Endothelial cell of umbilical vein (primary cell): ENCODE measurements around the gene COQ8A. TPM values are rescaled to one million over a fixed set of nuclear protein-coding genes. Genes with fewer than 3 reads are reported as not detected.

Source experiments
- BruUV-seq: library from RNA; stranded (reverse); fragments of 400-500 nt; replicated peaks from 2 replicates; lab custom pipeline; 2021; lab: Mats Ljungman, UMichigan
- CTCF ChIA-PET: fragments of 300-600, 350-600 bp; sonication (Branson Sonifier 250); formaldehyde crosslinking; loops from one replicate; lab custom pipeline; 2021; ENCODE audit warnings: antibody characterized with exemption, inconsistent platforms; lab: Charles Lee
- POLR2A ChIA-PET: fragments of 300-600, 350-600 bp; sonication (Branson Sonifier 250); formaldehyde crosslinking; loops from one replicate; lab custom pipeline; 2021; ENCODE audit warnings: antibody characterized with exemption, inconsistent platforms; lab: Charles Lee
- DNase-seq: peaks from one replicate; pipeline ENCODE4 v3.0.0-alpha.2; 2011; ENCODE audit warnings: low read depth, low spot score
- FAIRE-seq: peaks from 2 replicates; lab custom pipeline; 2011; peaks lifted over from hg19 to GRCh38; lab: Jason Lieb, UNC
- H2AFZ ChIP-seq: 2 replicates; pipeline ENCODE4 v1.6.0; 2012; ENCODE audit warnings: low read depth, low read length, control low read depth, inconsistent platforms
- H3K27ac ChIP-seq: 2 replicates; pipeline ENCODE4 v1.5.1; 2011; ENCODE audit warnings: low read depth, mild to moderate bottlenecking, control low read depth, low read length, moderate library complexity; ENCODE audit not compliant: insufficient read depth
- H3K27me3 ChIP-seq, 2 experiments: 2 replicates each; pipeline versions ENCODE4 v1.6.0 to v1.6.1; 2011; ENCODE audit warnings: low read length in 2 of 2, mixed read lengths in 1 of 2; ENCODE audit not compliant: control insufficient read depth in 2 of 2, insufficient read depth in 2 of 2
- H3K36me3 ChIP-seq, 2 experiments: 2 replicates in 1 of 2; 3 replicates in 1 of 2; pipeline ENCODE4 v1.5.1; 2011; ENCODE audit warnings: low read length in 2 of 2, mild to moderate bottlenecking in 1 of 2, moderate library complexity in 1 of 2; ENCODE audit not compliant: control insufficient read depth in 2 of 2, insufficient read depth in 2 of 2; ENCODE audit errors: extremely low read depth in 1 of 2
- H3K4me1 ChIP-seq: 3 replicates; pipeline ENCODE4 v1.5.1; 2011; ENCODE audit warnings: mild to moderate bottlenecking, low read length; ENCODE audit not compliant: control insufficient read depth, insufficient read depth; ENCODE audit errors: extremely low read depth
- H3K4me2 ChIP-seq: 2 replicates; pipeline ENCODE4 v1.6.1; 2011; ENCODE audit warnings: low read length, control low read depth, mixed read lengths; ENCODE audit not compliant: insufficient read depth
- H3K4me3 ChIP-seq, 3 experiments: fragments of 200-600 bp in 1 of 3; sonication (generic), shearing (Covaris generic) in 1 of 3; replicated peaks in 1 of 3; 2 replicates each; pipeline ENCODE4 v1.5.1; 2011 to 2016; ENCODE audit warnings: control low read depth in 3 of 3, low read length in 3 of 3, mild to moderate bottlenecking in 2 of 3, inconsistent platforms in 1 of 3, low read depth in 1 of 3, moderate library complexity in 1 of 3; ENCODE audit not compliant: insufficient read depth in 1 of 3
- H3K79me2 ChIP-seq: 2 replicates; pipeline ENCODE4 v1.6.0; 2012; ENCODE audit warnings: low read length, inconsistent platforms; ENCODE audit not compliant: control insufficient read depth, insufficient read depth
- H3K9ac ChIP-seq: replicated peaks from 2 replicates; pipeline ENCODE3; 2011; ENCODE audit warnings: low read length, control low read depth; ENCODE audit not compliant: insufficient read depth; ENCODE audit errors: extremely low read depth
- H3K9me1 ChIP-seq: replicated peaks from 3 replicates; pipeline ENCODE4 v1.6.0; 2011; ENCODE audit warnings: mild to moderate bottlenecking, low read length; ENCODE audit not compliant: control insufficient read depth, insufficient read depth; ENCODE audit errors: extremely low read depth
- H3K9me3 ChIP-seq: replicated peaks from 2 replicates; pipeline ENCODE4 v1.5.1; 2012; ENCODE audit warnings: low read length, inconsistent platforms; ENCODE audit not compliant: control insufficient read depth, insufficient read depth
- H4K20me1 ChIP-seq: replicated peaks from 2 replicates; pipeline ENCODE3; 2011; ENCODE audit warnings: mild to moderate bottlenecking, low read length; ENCODE audit not compliant: control insufficient read depth, insufficient read depth; ENCODE audit errors: extremely low read depth
- CTCF ChIP-seq, 2 donors: IDR thresholded peaks; 1 replicate in 1 of 2; 2 replicates in 1 of 2; pipeline ENCODE4 v1.5.1; 2011; ENCODE audit warnings: low read length in 2 of 2, mild to moderate bottlenecking in 2 of 2, moderate library complexity in 2 of 2, control low read depth in 1 of 2, inconsistent platforms in 1 of 2, low read depth in 1 of 2; ENCODE audit not compliant: insufficient read depth in 1 of 2; ENCODE audit errors: extremely low read depth in 1 of 2
- EZH2 ChIP-seq: IDR thresholded peaks from 2 replicates; pipeline ENCODE4 v1.6.1; 2012; ENCODE audit warnings: borderline replicate concordance, low read depth, mild to moderate bottlenecking, moderate library complexity, low read length, inconsistent platforms; ENCODE audit not compliant: severe bottlenecking
- FOS ChIP-seq: IDR thresholded peaks from 2 replicates; pipeline ENCODE4 v1.6.1; 2011; ENCODE audit warnings: mild to moderate bottlenecking, low read length, moderate library complexity, borderline replicate concordance; ENCODE audit not compliant: insufficient read depth
- GATA2 ChIP-seq: IDR thresholded peaks from 2 replicates; pipeline ENCODE4 v1.7.0; 2011; ENCODE audit warnings: low read depth, mild to moderate bottlenecking, moderate library complexity, mixed read lengths, low read length; ENCODE audit not compliant: insufficient read length, insufficient read depth
- JUN ChIP-seq: IDR thresholded peaks from 2 replicates; pipeline ENCODE4 v1.6.1; 2011; ENCODE audit warnings: borderline replicate concordance, low read depth; ENCODE audit not compliant: insufficient read length, insufficient read depth
- MAX ChIP-seq: IDR thresholded peaks from 2 replicates; pipeline ENCODE4 v1.6.1; 2011; ENCODE audit not compliant: insufficient read depth, insufficient read length
- MYC ChIP-seq: IDR thresholded peaks from one replicate; pipeline ENCODE4 v1.6.1; 2011; ENCODE audit warnings: mild to moderate bottlenecking, low read depth, low read length
- POLR2A ChIP-seq: IDR thresholded peaks from 2 replicates; pipeline ENCODE4 v1.6.1; 2012; ENCODE audit warnings: low read depth, mild to moderate bottlenecking, control low read depth, low read length
- POLR2AphosphoS5 ChIP-seq: IDR thresholded peaks from 2 replicates; pipeline ENCODE4 v1.6.1; 2012; ENCODE audit warnings: low read depth, mild to moderate bottlenecking, control low read depth, low read length, moderate library complexity; ENCODE audit not compliant: insufficient read depth
- dilution Hi-C: fragments of 300-500 bp; cut with MboI; formaldehyde crosslinking; loops from one replicate; pipeline ENCODE4 v1.15.0; 2019; ENCODE audit warnings: low sequenced_read_pairs; ENCODE audit not compliant: extremely low pct_ligation_motif_present
- intact Hi-C: fragments of 100-400 bp; cut with micrococcal nuclease; formaldehyde crosslinking; loops from one replicate; pipeline ENCODE4 v1.10.0; 2022
- polyA plus RNA-seq, 4 experiments: library from polyadenylated mRNA; depleted of rRNA in 3 of 4; stranded (reverse) in 3 of 4; unstranded in 1 of 4; fragments of >200 nt; gene quantifications; 2 replicates each; pipeline versions ENCODE4 v1.2.1 to v1.2.3, GENCODE V29; 2011 to 2012; ENCODE audit warnings: missing spikeins in 1 of 4
- total RNA-seq: library from RNA; stranded (reverse); gene quantifications from 2 replicates; pipeline ENCODE4 v1.2.3, GENCODE V29; 2021

The COQ8A gene
- total and polyA plus RNA-seq, 2 donors (not counting 3 experiments of a cell fraction or from before 2014, with no cell fraction given) = 6.8 to 9.4 TPM

- no peak overlapping the region for H3K27ac ChIP-seq
- no peak overlapping the region for H3K9ac ChIP-seq
- H3K9me3 ChIP-seq = no peaks in the 10 kb centered on the region
- TF ChIP-seq CTCF (IDR thresholded peaks at IDR 0.05; ENCODE audit: extremely low read depth in 1 of 2, insufficient read depth in 1 of 2, low read depth in 1 of 2, low read length in 2 of 2) = no peak
- H3K9me1 ChIP-seq = no peaks in the 10 kb centered on the region
- H2AFZ ChIP-seq = no peak overlapping the region
- dilution Hi-C loops (no loop called here), intact Hi-C loops (loop anchor here (10.0 kb wide), 1 partner anchor 218 kb away; no protein-coding TSS in a partner anchor)
- BruUV-seq = no TSS peak
- H3K4me2 ChIP-seq = no peak overlapping the region
- FAIRE-seq (no peak), DNase-seq (no peak)
- H3K36me3 ChIP-seq = no peaks in the 10 kb centered on the region
- CTCF ChIA-PET = interaction anchor here (2.7 kb wide), 1 partner anchor 531 kb away, joined by 7 read pairs; no protein-coding TSS in a partner anchor
- H3K4me1 ChIP-seq = no peaks in the 10 kb centered on the region
- POLR2A ChIA-PET = no interaction called here
- H3K4me3 ChIP-seq = no peak overlapping the region
- no peaks in the 10 kb centered on the region for H3K27me3 ChIP-seq
- H4K20me1 ChIP-seq = no peaks in the 10 kb centered on the region
- H3K79me2 ChIP-seq = no peaks in the 10 kb centered on the region
Observed at GRCh38 chr1:226916497-226916896, 23.6 kb upstream of the COQ8A start.

- no peak for TF ChIP-seq MAX
- no peak for TF ChIP-seq EZH2
- TF ChIP-seq POLR2A = no peak
- no peak for TF ChIP-seq POLR2AphosphoS5
- TF ChIP-seq CTCF (IDR thresholded peaks at IDR 0.05; ENCODE audit: extremely low read depth in 1 of 2, insufficient read depth in 1 of 2, low read depth in 1 of 2, low read length in 2 of 2) = no peak
- no peak for TF ChIP-seq FOS
- TF ChIP-seq GATA2 = no peak
- no peak for TF ChIP-seq JUN
- TF ChIP-seq MYC = no peak
- Histone ChIP-seq H4K20me1 (no peaks in the 10 kb centered on the region), H3K9ac (no peak overlapping the region), H3K9me1 (no peaks in the 10 kb centered on the region), H3K36me3 (no peaks in the 10 kb centered on the region), H3K79me2 (no peaks in the 10 kb centered on the region), H3K4me1 (no peaks in the 10 kb centered on the region), H3K27ac (no peak overlapping the region), H3K9me3 (no peaks in the 10 kb centered on the region), H3K4me2 (no peak overlapping the region), H3K27me3 (no peaks in the 10 kb centered on the region), H2AFZ (no peak overlapping the region), H3K4me3 (no peak overlapping the region)
- intact Hi-C loops (loop anchor here (10.0 kb wide), 1 partner anchor 215 kb away; no protein-coding TSS in a partner anchor), dilution Hi-C loops (no loop called here)
- DNase-seq (no peak), FAIRE-seq (no peak)
- no TSS peak for BruUV-seq
- CTCF ChIA-PET = interaction anchor here (0.8 to 1.7 kb wide), 2 partner anchors 12 to 293 kb away, joined by 3 to 5 read pairs; no protein-coding TSS in a partner anchor
- POLR2A ChIA-PET = no interaction called here
Observed at GRCh38 chr1:226919587-226919986, 20.5 kb upstream of the COQ8A start.
